GM13976 (cell line): Measurements from ENCODE around the gene EXOC3L1.

Experiments
- DNase-seq: peaks from one replicate; pipeline ENCODE4 v3.0.0; 2012; ENCODE audit warnings: low spot score
- in situ Hi-C: fragments of 300-500 bp; cut with MboI; formaldehyde crosslinking; loops from one replicate; pipeline ENCODE4 v1.12.0; 2022; ENCODE audit warnings: low sequenced_read_pairs, mixed read lengths, inconsistent platforms; ENCODE audit not compliant: unreplicated experiment
- TF ChIP-seq, protein P1 (sequence below): IDR thresholded peaks from 2 replicates; pipeline ENCODE4 v1.5.1; 2012; ENCODE audit warnings: borderline replicate concordance, mild to moderate bottlenecking; ENCODE audit not compliant: insufficient read depth; ENCODE audit errors: extremely low read depth, missing control alignments, control extremely low read depth

Gene EXOC3L1

DNA sequence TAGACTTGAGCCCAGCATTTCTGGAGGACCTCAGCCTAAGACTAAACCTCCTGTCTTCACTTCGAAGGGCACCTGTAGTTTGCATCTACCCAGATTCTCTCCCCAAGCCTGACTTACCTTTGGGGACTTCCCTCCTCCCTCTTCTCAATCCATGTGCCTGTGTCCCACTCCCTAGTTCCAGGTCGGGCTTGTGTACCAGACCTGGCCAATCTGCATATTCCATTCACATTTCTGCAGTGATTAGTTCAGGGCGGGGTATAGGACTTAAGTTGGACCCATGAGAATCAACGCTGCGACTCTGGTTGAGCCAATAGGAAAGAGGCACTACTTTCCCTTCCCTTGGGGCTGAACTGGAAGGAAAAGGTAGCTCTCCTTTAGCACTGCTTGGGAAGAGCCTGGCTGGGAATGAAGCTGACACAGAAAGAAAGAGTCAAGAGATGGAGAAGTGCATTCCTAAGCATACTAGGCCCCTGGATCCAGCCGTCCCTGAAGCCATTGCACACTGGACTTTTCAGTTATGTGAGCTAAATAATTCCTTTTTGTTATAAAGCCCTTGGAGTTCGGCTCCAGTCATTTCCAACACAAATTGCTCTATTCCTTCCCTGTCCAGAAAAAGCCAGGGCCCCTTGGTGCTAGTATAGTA lies 32.7 kb downstream of the EXOC3L1 start:
- in situ Hi-C loops, result loop anchor here (25.0 kb wide), 1 partner anchor 195 kb away; the partner anchor contains the start of gene CES3
- TF ChIP-seq, protein P1, sequence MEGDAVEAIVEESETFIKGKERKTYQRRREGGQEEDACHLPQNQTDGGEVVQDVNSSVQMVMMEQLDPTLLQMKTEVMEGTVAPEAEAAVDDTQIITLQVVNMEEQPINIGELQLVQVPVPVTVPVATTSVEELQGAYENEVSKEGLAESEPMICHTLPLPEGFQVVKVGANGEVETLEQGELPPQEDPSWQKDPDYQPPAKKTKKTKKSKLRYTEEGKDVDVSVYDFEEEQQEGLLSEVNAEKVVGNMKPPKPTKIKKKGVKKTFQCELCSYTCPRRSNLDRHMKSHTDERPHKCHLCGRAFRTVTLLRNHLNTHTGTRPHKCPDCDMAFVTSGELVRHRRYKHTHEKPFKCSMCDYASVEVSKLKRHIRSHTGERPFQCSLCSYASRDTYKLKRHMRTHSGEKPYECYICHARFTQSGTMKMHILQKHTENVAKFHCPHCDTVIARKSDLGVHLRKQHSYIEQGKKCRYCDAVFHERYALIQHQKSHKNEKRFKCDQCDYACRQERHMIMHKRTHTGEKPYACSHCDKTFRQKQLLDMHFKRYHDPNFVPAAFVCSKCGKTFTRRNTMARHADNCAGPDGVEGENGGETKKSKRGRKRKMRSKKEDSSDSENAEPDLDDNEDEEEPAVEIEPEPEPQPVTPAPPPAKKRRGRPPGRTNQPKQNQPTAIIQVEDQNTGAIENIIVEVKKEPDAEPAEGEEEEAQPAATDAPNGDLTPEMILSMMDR, result no peak
- DNase-seq, result no peak

DNA sequence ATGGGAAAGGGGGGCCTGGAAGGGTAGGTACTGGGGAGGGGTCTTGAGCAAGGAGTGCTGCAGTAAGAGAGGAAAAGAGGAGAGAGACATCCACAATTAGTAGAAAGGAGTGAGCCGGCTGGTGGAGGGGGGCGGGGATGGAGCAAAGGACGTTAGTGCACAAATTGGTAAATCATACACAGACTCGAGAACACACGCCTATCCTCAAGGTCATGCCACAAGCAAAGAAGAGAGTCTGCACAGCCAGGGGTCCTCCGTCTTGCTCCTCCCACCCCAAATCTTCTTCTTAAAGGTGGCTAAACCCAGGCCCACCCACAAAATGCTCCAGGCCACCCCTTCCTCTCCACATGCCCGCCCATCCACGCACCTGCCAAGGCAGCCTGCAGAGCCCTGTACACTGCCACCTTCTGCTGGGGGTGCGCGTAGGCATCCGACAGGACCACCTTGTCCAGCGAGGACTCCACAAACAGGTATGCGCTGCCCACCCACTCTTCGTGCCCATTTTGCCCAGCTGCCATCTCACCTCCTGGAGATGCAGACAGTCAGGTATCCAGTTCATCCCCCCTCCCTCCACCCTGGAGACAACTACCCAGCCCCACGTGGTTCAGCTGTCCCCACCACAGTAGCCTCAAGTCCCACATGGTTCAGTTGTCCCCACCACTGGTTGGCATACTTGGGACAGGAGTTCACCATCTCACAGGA lies 33.6 kb downstream of the EXOC3L1 start:
- TF ChIP-seq, protein P1, result no peak
- in situ Hi-C loops, result loop anchor here (25.0 kb wide), 1 partner anchor 194 kb away; the partner anchor contains the start of gene CES3
- DNase-seq, result no peak

DNA sequence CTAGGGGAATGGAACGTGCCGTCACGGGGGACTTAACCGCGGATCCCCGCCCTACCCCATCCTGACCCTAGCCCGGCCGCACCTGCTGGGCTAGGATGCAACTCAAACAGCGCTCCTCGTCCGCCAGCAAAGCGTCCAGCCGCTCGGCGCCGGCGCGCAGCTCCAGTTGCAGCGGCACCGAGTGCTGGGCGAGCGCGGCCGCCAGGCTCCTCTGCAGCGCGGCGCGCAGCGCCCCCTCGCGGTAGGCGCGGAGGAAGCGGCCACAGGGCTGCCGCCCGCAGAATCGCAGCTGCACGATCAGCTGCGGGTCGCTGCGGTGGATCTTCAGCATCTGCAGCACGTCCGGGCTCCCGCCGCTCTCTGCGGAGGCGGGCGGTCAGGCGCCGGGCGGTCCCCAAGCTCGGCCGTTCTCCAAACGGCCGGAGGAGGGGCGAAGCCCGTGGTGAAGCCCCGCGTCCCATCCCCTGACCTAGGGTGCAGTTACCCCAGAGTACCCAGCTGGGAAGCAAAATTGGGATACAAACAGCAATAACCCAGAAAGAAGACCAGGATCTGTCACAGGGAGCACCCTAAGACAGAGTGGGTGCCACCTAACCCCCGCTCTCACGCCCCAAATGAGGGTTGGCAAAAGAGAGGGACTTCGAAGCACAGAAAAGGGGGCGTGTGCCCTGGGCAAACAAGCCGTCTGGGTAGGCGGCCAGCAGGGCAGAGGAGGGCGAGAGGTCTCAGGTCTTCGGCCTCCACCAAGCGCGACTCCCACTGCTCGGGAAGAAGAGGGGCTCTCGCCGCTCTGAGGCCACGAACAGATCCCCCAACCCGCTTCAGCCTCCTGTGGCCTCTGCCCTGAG lies 34.4 kb downstream of the EXOC3L1 start:
- in situ Hi-C loops, result loop anchor here (25.0 kb wide), 1 partner anchor 193 kb away; the partner anchor contains the start of gene CES3
- TF ChIP-seq, protein P1, result peak; percentile 97
- DNase-seq, result peak; percentile 92

DNA sequence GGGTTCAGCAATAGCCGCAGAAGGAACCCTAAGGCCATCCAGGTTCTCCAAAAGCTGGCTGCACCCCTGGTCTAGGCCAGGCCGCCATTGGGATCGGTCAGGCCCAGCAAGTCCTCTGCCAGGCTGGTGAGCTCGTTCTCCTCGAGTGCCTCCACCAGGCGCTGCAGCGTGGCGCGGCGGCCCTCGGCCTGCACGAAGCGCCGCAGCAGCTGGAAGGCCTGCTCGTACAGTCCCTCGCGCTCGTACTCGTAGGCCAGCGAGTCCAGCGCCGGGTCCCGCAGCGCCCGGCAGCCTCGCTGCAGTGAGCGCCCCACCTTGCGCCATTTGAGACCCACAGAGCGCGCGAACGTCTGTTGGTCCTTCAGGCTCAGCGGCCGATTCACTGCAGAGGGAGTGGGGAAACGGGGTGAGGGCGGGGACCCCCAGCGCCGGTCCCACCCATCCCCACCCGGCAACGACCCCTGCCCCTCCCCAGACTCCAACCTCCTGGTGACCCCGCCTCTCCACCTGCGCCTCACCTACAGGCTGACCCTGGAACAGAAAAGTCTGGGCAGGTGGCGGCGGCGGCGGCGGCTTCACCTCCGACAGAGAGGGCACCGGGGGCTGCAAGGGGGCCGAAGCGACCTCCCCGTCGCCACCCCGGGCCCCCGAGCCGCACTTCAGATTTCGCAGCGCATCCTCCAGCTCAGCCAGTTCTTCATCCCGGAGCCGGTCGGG lies 35.2 kb downstream of the EXOC3L1 start:
- DNase-seq, result no peak
- TF ChIP-seq, protein P1, result no peak
- in situ Hi-C loops, result loop anchor here (5.0 to 25.0 kb wide), 2 partner anchors 137 to 192 kb away; partner anchors contain the start of gene CES3

DNA sequence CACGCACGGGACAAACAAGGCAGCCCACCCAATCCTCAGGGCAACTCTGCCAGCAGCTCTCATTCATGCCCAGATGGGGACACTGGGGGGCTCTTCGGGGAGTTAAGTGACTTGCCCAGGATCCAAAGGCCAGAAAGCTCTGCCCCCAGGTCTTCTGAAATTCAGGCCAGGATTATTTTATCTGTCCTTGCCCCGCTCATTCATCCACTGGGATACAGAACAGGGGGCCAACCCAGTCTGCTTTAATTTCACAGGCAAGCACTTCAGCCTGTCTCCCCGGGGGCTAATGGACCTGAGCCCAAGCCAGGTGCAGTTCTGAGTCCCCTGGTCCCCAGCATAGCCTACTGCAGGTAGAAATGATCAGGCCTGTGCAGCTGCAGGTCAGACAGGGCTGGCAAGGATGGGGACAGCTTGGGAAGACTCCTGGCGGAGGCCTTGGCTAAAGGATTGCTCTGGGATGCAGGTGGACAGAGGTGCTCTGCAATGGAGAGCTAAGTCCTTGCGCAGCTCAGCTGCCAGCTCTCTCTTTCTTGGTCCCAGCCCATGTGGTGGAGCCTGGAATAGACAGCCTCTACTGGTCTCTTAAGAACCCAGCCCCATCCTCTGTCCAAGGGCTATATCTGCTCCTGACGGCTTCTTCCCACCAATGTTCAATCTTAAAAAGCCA lies 38.4 kb downstream of the EXOC3L1 start:
- in situ Hi-C loops, result loop anchor here (5.0 to 25.0 kb wide), 2 partner anchors 134 to 189 kb away; partner anchors contain the start of gene CES3
- no peak for DNase-seq
- TF ChIP-seq, protein P1, result no peak
